ENCODE measurements around the gene CXCR5.

Gene CXCR5

DNA sequence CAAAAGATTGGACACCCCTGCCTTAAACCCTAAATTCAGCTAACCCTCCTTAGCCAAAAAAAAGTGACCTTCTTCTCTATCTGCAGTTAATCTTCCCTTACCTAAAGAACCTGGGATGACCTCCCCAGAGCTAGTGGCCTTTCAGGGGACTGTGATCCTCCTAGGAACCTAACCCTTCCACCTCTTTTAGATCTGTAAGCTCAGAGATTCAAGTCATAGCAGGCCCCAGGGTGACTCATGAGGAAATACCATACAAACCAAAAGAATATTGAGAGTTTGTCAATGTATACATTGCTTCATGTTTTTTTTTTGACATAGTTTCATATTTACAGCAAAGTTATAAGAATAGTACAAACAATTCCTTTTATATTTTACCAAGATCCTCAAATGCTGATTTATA is 38.3 kb upstream of the CXCR5 start:
- Histone ChIP-seq H3K9me3 (replicated peaks in 1 of 11) (no peaks in the 10 kb centered on the region), H3K27ac (peak overlapping the region in 10 of 11 experiments; percentile 16 to 69 (median 58); a peak in 17 of 22 replicates), H3K9ac (peak overlapping the region in 6 of 11 experiments; percentile 14 to 49 (median 36); a peak in 7 of 22 replicates), H4K20me1 (no peaks in the 10 kb centered on the region), H3K36me3 (no peaks in the 10 kb centered on the region), H3K4me2 (peak overlapping the region in 9 of 11 experiments; percentile 1 to 67 (median 43); a peak in 17 of 22 replicates), H3K4me3 (no peak overlapping the region), H3K27me3 (no peaks in the 10 kb centered on the region), H3K4me1 (peaks cover 15 to 64% (median 49%) of the 10 kb centered on the region in 10 experiments)
- TF ChIP-seq Cebpa-rat (IDR thresholded peaks at IDR 0.05), result no peak

DNA sequence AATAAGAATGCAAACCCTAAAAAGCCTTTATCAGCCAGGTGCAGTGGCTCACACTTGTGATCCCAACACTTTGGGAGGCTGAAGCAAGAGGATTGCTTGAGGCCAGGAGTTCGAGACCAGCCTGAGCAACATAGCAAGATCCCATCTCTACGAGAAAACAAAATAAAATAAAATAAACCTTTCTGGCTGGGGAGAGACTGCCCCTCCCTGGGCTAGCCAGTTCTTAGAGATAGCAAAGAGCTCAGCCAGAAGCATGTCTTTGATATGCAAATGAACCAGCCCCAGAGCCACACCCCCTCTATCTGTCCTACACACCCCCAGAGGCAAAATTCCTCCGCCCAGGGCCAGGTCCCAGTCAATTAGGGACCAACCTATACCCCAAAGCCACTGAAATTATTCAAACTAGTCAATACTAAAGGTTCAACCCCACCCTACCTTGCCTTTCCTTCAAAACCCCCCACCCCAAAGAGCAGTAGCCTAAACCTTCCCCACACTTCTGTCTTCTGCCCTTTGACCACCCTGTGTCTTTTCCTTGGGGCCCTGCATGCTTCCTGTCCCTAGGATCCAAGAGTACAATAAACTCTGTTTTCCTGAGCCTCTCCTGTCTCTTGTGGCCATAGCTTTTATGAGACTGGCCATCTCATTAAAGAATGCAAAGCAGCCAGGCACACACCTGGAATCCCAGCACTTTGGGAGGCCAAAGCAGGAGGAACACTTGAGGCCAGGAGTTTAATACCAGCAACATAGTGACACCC is 37.3 kb upstream of the CXCR5 start:
- no peak for TF ChIP-seq Cebpa-rat (IDR thresholded peaks at IDR 0.05)
- H3K9ac ChIP-seq, result no peak overlapping the region; a peak in 3 of 22 replicates
- H3K4me3 ChIP-seq, result no peak overlapping the region
- H3K9me3 ChIP-seq (replicated peaks in 1 of 11), result no peaks in the 10 kb centered on the region
- H4K20me1 ChIP-seq, result no peaks in the 10 kb centered on the region
- no peaks in the 10 kb centered on the region for H3K36me3 ChIP-seq
- H3K4me2 ChIP-seq, result peak overlapping the region in 9 of 11 experiments; percentile 1 to 67 (median 42); a peak in 13 of 22 replicates
- peak overlapping the region in 10 of 11 experiments; percentile 24 to 69 (median 58); a peak in 13 of 22 replicates for H3K27ac ChIP-seq
- H3K4me1 ChIP-seq, result peaks cover 16 to 70% (median 58%) of the 10 kb centered on the region in 10 experiments
- no peaks in the 10 kb centered on the region for H3K27me3 ChIP-seq

DNA sequence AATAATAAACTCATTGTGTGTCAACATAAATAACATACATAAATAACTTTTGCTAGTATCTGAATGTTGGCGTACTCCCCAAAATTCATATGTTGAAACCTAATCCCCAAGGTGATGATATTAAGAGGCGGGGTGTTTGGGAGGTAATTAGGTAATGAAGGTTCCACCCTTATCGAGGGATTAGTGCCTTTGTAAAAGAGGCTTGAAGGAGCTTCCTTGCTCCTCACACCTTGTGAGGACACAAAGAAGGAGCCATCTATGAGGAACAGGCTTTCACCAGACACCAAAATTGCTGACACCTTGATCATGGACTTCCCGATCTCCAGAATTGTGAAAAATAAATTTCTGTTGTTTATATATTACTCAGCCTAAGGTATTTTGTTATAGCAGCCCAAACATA is 33.9 kb upstream of the CXCR5 start:
- Histone ChIP-seq H3K4me2 (peak overlapping the region in 8 of 11 experiments; percentile 24 to 97 (median 88); a peak in 9 of 22 replicates), H3K9ac (peak overlapping the region in 3 of 11 experiments; percentile 7 to 87 (median 42); a peak in 2 of 22 replicates), H4K20me1 (no peaks in the 10 kb centered on the region), H3K4me1 (peaks cover 30 to 93% (median 81%) of the 10 kb centered on the region in 10 experiments), H3K27ac (peak overlapping the region in 8 of 11 experiments; percentile 87 to 98 (median 91); a peak in 14 of 22 replicates), H3K9me3 (replicated peaks in 1 of 11) (0 out of 22 replicates have a peak, but pooled peaks cover 0 to 4% (median 0%) of the 10 kb centered on the region in 11 experiments), H3K4me3 (no peak overlapping the region), H3K36me3 (no peaks in the 10 kb centered on the region), H3K27me3 (no peaks in the 10 kb centered on the region)
- no peak for TF ChIP-seq Cebpa-rat (IDR thresholded peaks at IDR 0.05)

DNA sequence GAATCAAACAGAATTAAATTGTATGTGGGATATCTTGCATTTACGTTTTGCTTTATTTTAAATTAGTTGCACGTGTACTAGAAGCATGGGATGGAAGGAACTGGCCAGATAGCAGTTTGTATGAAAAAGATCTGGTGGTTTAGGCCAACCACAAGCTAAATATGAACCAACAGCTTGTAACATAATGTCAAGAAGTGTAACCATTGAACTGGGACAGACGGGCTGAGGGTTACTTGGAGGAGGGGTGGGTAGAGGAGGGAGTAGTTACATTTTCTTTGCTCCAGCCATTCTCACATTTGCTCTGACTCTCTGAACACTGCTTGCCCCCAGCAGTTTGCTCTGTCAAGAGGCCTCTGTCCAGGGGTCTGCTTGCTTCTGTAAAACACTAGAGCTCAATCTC is 31.7 kb upstream of the CXCR5 start:
- Histone ChIP-seq H3K4me1 (peaks cover 25 to 95% (median 86%) of the 10 kb centered on the region in 10 experiments), H3K36me3 (no peaks in the 10 kb centered on the region), H3K27ac (peak overlapping the region in 10 of 11 experiments; percentile 23 to 98 (median 90); a peak in 19 of 22 replicates), H3K27me3 (no peaks in the 10 kb centered on the region), H3K4me2 (peak overlapping the region; percentile 72 to 97 (median 86)), H4K20me1 (no peaks in the 10 kb centered on the region), H3K9ac (peak overlapping the region in 10 of 11 experiments; percentile 18 to 87 (median 80); a peak in 19 of 22 replicates), H3K4me3 (peak overlapping the region in 9 of 10 experiments; percentile 14 to 60 (median 56); a peak in 16 of 20 replicates), H3K9me3 (replicated peaks in 1 of 11) (0 out of 22 replicates have a peak, but pooled peaks cover 0 to 4% (median 0%) of the 10 kb centered on the region in 11 experiments)
- peak in 2 of 11 experiments; percentile 12 to 25; a peak in 3 of 22 replicates for TF ChIP-seq Cebpa-rat (IDR thresholded peaks at IDR 0.05)

DNA sequence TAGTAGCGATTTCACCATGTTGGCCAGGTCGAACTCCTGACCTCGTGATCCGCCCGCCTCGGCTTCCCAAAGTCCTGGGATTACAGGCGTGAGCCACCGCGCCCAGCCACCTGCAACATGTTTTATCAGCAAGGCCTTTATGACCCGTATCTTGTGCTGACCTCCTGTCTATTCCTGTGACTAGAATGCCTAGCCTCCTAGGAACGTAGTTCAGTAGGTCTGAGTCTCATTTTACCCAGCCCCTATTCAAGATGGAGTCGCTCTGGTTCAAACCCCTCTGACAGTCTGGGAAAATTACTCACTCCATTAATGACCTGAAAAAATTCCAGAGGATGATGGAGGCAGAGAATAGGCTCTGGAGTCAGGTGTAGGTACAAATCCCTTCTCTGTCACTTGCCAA is 30.0 kb upstream of the CXCR5 start:
- H4K20me1 ChIP-seq, result no peaks in the 10 kb centered on the region
- H3K27me3 ChIP-seq, result no peaks in the 10 kb centered on the region
- H3K4me2 ChIP-seq, result peak overlapping the region in 8 of 11 experiments; percentile 81 to 97 (median 88); a peak in 16 of 22 replicates
- peak overlapping the region in 8 of 11 experiments; percentile 87 to 98 (median 91); a peak in 16 of 22 replicates for H3K27ac ChIP-seq
- H3K9ac ChIP-seq, result peak overlapping the region in 5 of 11 experiments; percentile 51 to 87 (median 80); a peak in 5 of 22 replicates
- no peaks in the 10 kb centered on the region for H3K36me3 ChIP-seq
- H3K4me1 ChIP-seq, result peaks cover 32 to 98% (median 93%) of the 10 kb centered on the region in 10 experiments
- 0 out of 22 replicates have a peak, but pooled peaks cover 0 to 4% (median 0%) of the 10 kb centered on the region in 11 experiments for H3K9me3 ChIP-seq (replicated peaks in 1 of 11)
- TF ChIP-seq Cebpa-rat (IDR thresholded peaks at IDR 0.05), result no peak
- H3K4me3 ChIP-seq, result no peak overlapping the region

DNA sequence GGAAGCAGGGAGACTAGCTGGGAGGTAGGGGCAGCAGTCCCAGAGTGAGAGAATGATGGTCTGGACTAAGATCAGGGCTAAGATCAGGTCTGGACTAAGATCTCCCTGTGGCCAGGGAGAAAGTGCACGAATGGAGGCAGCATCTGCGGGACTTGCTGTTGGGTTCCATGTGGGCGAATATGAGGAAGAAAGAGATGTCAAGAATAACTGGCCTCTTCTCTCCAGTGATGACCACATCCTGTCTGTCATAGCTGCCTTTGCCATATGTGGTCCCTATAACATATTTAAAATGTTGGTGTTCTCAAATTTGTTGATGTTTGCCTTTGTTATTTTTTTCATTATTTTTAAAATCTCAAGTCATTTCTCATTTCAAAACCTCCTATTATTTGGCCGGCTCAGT is 27.4 kb upstream of the CXCR5 start:
- Histone ChIP-seq H3K27me3 (no peaks in the 10 kb centered on the region), H3K9ac (peak overlapping the region in 3 of 11 experiments; percentile 15 to 40 (median 29); a peak in 5 of 22 replicates), H3K4me2 (peak overlapping the region; percentile 7 to 91 (median 65); a peak in 21 of 22 replicates), H3K36me3 (no peaks in the 10 kb centered on the region), H4K20me1 (no peaks in the 10 kb centered on the region), H3K4me1 (peaks cover 47 to 94% (median 87%) of the 10 kb centered on the region in 10 experiments), H3K9me3 (replicated peaks in 1 of 11) (0 out of 22 replicates have a peak, but pooled peaks cover 0 to 4% (median 0%) of the 10 kb centered on the region in 11 experiments), H3K4me3 (no peak overlapping the region), H3K27ac (peak overlapping the region in 9 of 11 experiments; percentile 32 to 90 (median 66); a peak in 17 of 22 replicates)
- no peak for TF ChIP-seq Cebpa-rat (IDR thresholded peaks at IDR 0.05)

DNA sequence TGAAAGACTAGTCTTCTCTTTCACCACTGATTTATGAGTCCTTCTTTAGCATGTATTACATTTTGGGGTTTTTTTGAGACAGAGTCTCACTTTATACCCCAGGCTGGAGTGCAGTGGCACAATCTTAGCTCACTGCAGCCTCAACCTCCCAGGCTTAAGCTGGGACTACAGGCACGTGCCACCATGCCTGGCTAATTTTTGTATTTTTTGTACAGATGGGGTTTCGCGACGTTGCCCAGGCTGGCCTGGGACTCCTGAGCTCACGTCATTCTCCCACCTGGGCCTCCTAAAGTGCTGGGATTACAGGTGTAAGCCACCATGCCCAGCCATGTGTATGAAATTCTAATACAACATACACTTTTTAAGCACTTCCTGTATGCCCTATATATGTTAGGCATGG is 26.3 kb upstream of the CXCR5 start:
- peaks cover 36 to 83% (median 77%) of the 10 kb centered on the region in 10 experiments for H3K4me1 ChIP-seq
- peak overlapping the region; percentile 1 to 71 (median 63); a peak in 20 of 22 replicates for H3K4me2 ChIP-seq
- TF ChIP-seq Cebpa-rat (IDR thresholded peaks at IDR 0.05), result no peak

DNA sequence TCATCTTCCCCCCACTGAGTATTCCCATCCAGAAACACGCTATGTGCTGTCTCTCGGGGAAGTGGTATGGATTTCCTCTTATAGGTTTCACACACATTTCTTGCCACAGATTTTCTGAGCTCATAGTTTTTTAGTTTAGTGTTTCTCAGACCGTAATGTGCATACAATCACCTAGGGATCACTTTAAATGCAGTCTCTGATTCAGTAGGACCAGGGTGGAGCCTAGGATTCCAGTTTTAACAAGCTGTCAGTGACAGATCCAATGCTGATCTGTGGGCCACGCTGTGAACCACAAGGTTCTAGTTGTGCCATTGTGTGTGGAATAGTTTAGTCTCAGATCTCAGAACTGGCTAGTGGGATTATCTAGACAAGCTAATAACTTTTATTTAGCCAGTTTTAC is 23.7 kb upstream of the CXCR5 start:
- peak overlapping the region; percentile 29 to 72 (median 56); a peak in 21 of 22 replicates for H3K4me2 ChIP-seq
- no peaks in the 10 kb centered on the region for H3K36me3 ChIP-seq
- peaks cover 32 to 57% (median 54%) of the 10 kb centered on the region in 10 experiments for H3K4me1 ChIP-seq
- peak overlapping the region in 6 of 11 experiments; percentile 9 to 42 (median 31); a peak in 5 of 22 replicates for H3K9ac ChIP-seq
- TF ChIP-seq Cebpa-rat (IDR thresholded peaks at IDR 0.05), result no peak
- no peaks in the 10 kb centered on the region for H4K20me1 ChIP-seq
- H3K27me3 ChIP-seq, result no peaks in the 10 kb centered on the region
- no peak overlapping the region for H3K4me3 ChIP-seq
- H3K9me3 ChIP-seq (replicated peaks in 1 of 11), result no peaks in the 10 kb centered on the region
- peak overlapping the region in 10 of 11 experiments; percentile 5 to 50 (median 20); a peak in 12 of 22 replicates for H3K27ac ChIP-seq

More for the DNA sequence above, 26.3 kb upstream of the CXCR5 start:
- H3K4me3 ChIP-seq, result no peak overlapping the region
- H3K9me3 ChIP-seq (replicated peaks in 1 of 11), result 0 out of 22 replicates have a peak, but pooled peaks cover 0 to 4% (median 0%) of the 10 kb centered on the region in 11 experiments
- H3K9ac ChIP-seq, result peak overlapping the region in 2 of 11 experiments; percentile 0 to 49; a peak in 1 of 22 replicates
- no peaks in the 10 kb centered on the region for H3K36me3 ChIP-seq
- H3K27me3 ChIP-seq, result no peaks in the 10 kb centered on the region
- H3K27ac ChIP-seq, result peak overlapping the region in 8 of 11 experiments; percentile 13 to 67 (median 52); a peak in 13 of 22 replicates
- H4K20me1 ChIP-seq, result no peaks in the 10 kb centered on the region
